H9 (cell line): ENCODE results near the gene SYCE3. TPM values are rescaled to one million over a fixed set of nuclear protein-coding genes. Genes with fewer than 3 reads are reported as not detected.
"Not testable (repeated sequence)": the region's sequence is repeated elsewhere in the genome, so short reads cannot be mapped to it uniquely, and the experiment has no call there.

Source experiments
- DNase-seq: peaks from one replicate; pipeline ENCODE4 v3.0.0-alpha.2; 2017
- H2AFZ ChIP-seq: one replicate; pipeline ENCODE4 v1.6.1; 2013; ENCODE audit warnings: mild to moderate bottlenecking, low read length, control low read depth, moderate library complexity
- H2AK5ac ChIP-seq: 2 replicates; pipeline ENCODE4 v1.6.1; 2013; ENCODE audit warnings: low read length, control low read depth, mixed read lengths; ENCODE audit not compliant: insufficient read length
- H2BK120ac ChIP-seq: one replicate; pipeline ENCODE4 v1.6.1; 2013; ENCODE audit warnings: low read depth, mild to moderate bottlenecking, low read length, control low read depth, inconsistent platforms; ENCODE audit not compliant: poor library complexity, severe bottlenecking
- H2BK12ac ChIP-seq: 2 replicates; pipeline ENCODE4 v1.6.1; 2013; ENCODE audit warnings: low read length, control low read depth, mixed read lengths, low read depth; ENCODE audit not compliant: insufficient read length
- H2BK15ac ChIP-seq: 2 replicates; pipeline ENCODE4 v1.6.1; 2013; ENCODE audit warnings: low read depth, low read length, control low read depth
- H2BK20ac ChIP-seq: one replicate; pipeline ENCODE4 v1.6.1; 2013; ENCODE audit warnings: low read depth, mild to moderate bottlenecking, low read length, control low read depth, inconsistent platforms; ENCODE audit not compliant: poor library complexity, severe bottlenecking
- H2BK5ac ChIP-seq: 2 replicates; pipeline ENCODE4 v1.6.1; 2013; ENCODE audit warnings: low read length, control low read depth, mixed read lengths; ENCODE audit not compliant: insufficient read length
- H3K14ac ChIP-seq: 2 replicates; pipeline ENCODE4 v1.6.1; 2013; ENCODE audit warnings: low read length, control low read depth; ENCODE audit not compliant: insufficient read depth
- H3K18ac ChIP-seq: 2 replicates; pipeline ENCODE4 v1.6.1; 2013; ENCODE audit warnings: low read depth, mild to moderate bottlenecking, mixed read lengths, low read length, control low read depth; ENCODE audit not compliant: insufficient read length
- H3K23ac ChIP-seq: 2 replicates; pipeline ENCODE4 v1.6.1; 2013; ENCODE audit warnings: low read length, control low read depth, mixed read lengths, low read depth; ENCODE audit not compliant: insufficient read length
- H3K23me2 ChIP-seq: 2 replicates; pipeline ENCODE4 v1.6.1; 2013; ENCODE audit warnings: low read depth, mild to moderate bottlenecking, mixed read lengths, low read length, control low read depth; ENCODE audit not compliant: insufficient read length, poor library complexity, severe bottlenecking
- H3K27ac ChIP-seq: 2 replicates; pipeline ENCODE4 v1.5.1; 2013; ENCODE audit warnings: low read length, control low read depth, mixed read lengths, low read depth; ENCODE audit not compliant: insufficient read length
- H3K27me3 ChIP-seq: 2 replicates; pipeline ENCODE4 v1.6.1; 2013; ENCODE audit warnings: low read length, control low read depth, inconsistent platforms; ENCODE audit not compliant: insufficient read depth
- H3K4ac ChIP-seq: 2 replicates; pipeline ENCODE4 v1.6.1; 2013; ENCODE audit warnings: low read depth, mild to moderate bottlenecking, control low read depth, inconsistent platforms, low read length, moderate library complexity
- H3K4me1 ChIP-seq: 2 replicates; pipeline ENCODE4 v1.6.1; 2013; ENCODE audit warnings: low read length, control low read depth, inconsistent platforms; ENCODE audit not compliant: insufficient read depth
- H3K4me2 ChIP-seq: 2 replicates; pipeline ENCODE4 v1.6.1; 2013; ENCODE audit warnings: low read length, control low read depth, mixed read lengths; ENCODE audit not compliant: insufficient read length, insufficient read depth
- H3K56ac ChIP-seq: 2 replicates; pipeline ENCODE4 v1.6.1; 2013; ENCODE audit warnings: low read depth, mild to moderate bottlenecking, mixed read lengths, low read length, control low read depth; ENCODE audit not compliant: insufficient read length
- H3K79me1 ChIP-seq: 2 replicates; pipeline ENCODE4 v1.6.1; 2013; ENCODE audit warnings: low read depth, mild to moderate bottlenecking, moderate library complexity, low read length, control low read depth, inconsistent platforms; ENCODE audit not compliant: insufficient read depth, poor library complexity, severe bottlenecking
- H3K79me2 ChIP-seq: 2 replicates; pipeline ENCODE4 v1.6.1; 2013; ENCODE audit warnings: low read length, control low read depth, inconsistent platforms; ENCODE audit not compliant: insufficient read depth
- H3K9ac ChIP-seq: 2 replicates; pipeline ENCODE4 v1.6.1; 2013; ENCODE audit warnings: low read length, control low read depth, mixed read lengths; ENCODE audit not compliant: insufficient read length; ENCODE audit errors: extremely low read depth
- H3K9me3 ChIP-seq: one replicate; pipeline ENCODE4 v1.6.1; 2013; ENCODE audit warnings: low read depth, low read length, inconsistent platforms; ENCODE audit not compliant: control insufficient read depth
- H3T11ph ChIP-seq: one replicate; pipeline ENCODE4 v1.6.1; 2013; ENCODE audit warnings: mild to moderate bottlenecking, low read length, control low read depth, inconsistent platforms
- H4K20me1 ChIP-seq: one replicate; pipeline ENCODE4 v1.6.1; 2013; ENCODE audit not compliant: control insufficient read depth, insufficient read length, insufficient read depth
- H4K5ac ChIP-seq: 2 replicates; pipeline ENCODE4 v1.6.1; 2013; ENCODE audit warnings: low read depth, mild to moderate bottlenecking, mixed read lengths, low read length, control low read depth; ENCODE audit not compliant: insufficient read length
- H4K8ac ChIP-seq: replicated peaks from 2 replicates; pipeline ENCODE4 v1.6.1; 2013; ENCODE audit warnings: low read length, control low read depth, mixed read lengths, low read depth; ENCODE audit not compliant: insufficient read length
- H4K91ac ChIP-seq: 2 replicates; pipeline ENCODE4 v1.6.1; 2013; ENCODE audit warnings: low read depth, mild to moderate bottlenecking, moderate library complexity, mixed read lengths, low read length, control low read depth; ENCODE audit not compliant: insufficient read length
- H3K27ac Mint-ChIP-seq, 3 experiments: 2 replicates in 2 of 3; 3 replicates in 1 of 3; pipeline ENCODE4 v1.8.0; 2020 to 2021; ENCODE audit warnings: mixed read lengths in 3 of 3, mild to moderate bottlenecking in 1 of 3, moderate library complexity in 1 of 3
- H3K27me3 Mint-ChIP-seq: 2 replicates; pipeline ENCODE4 v1.8.0; 2021; ENCODE audit warnings: low read depth, mild to moderate bottlenecking, moderate library complexity, mixed read lengths
- H3K36me3 Mint-ChIP-seq, 3 experiments: 2 replicates in 2 of 3; 3 replicates in 1 of 3; pipeline ENCODE4 v1.8.0; 2020 to 2021; ENCODE audit warnings: low read depth in 3 of 3, mixed read lengths in 3 of 3; ENCODE audit not compliant: insufficient read depth in 1 of 3
- H3K4me1 Mint-ChIP-seq, 2 experiments: 2 replicates each; pipeline ENCODE4 v1.8.0; 2020; ENCODE audit warnings: mixed read lengths in 2 of 2
- H3K4me3 Mint-ChIP-seq, 2 experiments: 2 replicates in 1 of 2; 3 replicates in 1 of 2; pipeline ENCODE4 v1.8.0; 2020 to 2021; ENCODE audit warnings: mild to moderate bottlenecking in 2 of 2, mixed read lengths in 2 of 2, moderate library complexity in 1 of 2
- H3K9me3 Mint-ChIP-seq, 2 experiments: 2 replicates in 1 of 2; 3 replicates in 1 of 2; pipeline ENCODE4 v1.8.0; 2020; ENCODE audit warnings: mild to moderate bottlenecking in 2 of 2, mixed read lengths in 2 of 2, moderate library complexity in 1 of 2
- WGBS: extraction: QIAGEN DNeasy Blood & Tissue Kit; methylation state at CpG from one replicate; pipeline ENCODE4 v1.1.7; 2013; ENCODE audit warnings: missing lambda C conversion rate, low lambda C conversion rate, mixed read lengths; ENCODE audit not compliant: insufficient read length; ENCODE audit errors: extremely low coverage; 5-methylcytosine and 5-hydroxymethylcytosine counted together
- total RNA-seq: library from RNA; stranded (reverse); gene quantifications from 2 replicates; pipeline ENCODE4 v1.2.1, GENCODE V29; 2021
- TF ChIP-seq, protein P1 (sequence below): fragments of 200-600 bp; sonication (generic); conservative IDR thresholded peaks from 3 replicates; pipeline ENCODE4 v1.8.0; 2021; ENCODE audit warnings: antibody characterized with exemption, mild to moderate bottlenecking

Gene SYCE3
- total RNA-seq, 1 experiment from 2014 or later, result 0.85 TPM

DNA sequence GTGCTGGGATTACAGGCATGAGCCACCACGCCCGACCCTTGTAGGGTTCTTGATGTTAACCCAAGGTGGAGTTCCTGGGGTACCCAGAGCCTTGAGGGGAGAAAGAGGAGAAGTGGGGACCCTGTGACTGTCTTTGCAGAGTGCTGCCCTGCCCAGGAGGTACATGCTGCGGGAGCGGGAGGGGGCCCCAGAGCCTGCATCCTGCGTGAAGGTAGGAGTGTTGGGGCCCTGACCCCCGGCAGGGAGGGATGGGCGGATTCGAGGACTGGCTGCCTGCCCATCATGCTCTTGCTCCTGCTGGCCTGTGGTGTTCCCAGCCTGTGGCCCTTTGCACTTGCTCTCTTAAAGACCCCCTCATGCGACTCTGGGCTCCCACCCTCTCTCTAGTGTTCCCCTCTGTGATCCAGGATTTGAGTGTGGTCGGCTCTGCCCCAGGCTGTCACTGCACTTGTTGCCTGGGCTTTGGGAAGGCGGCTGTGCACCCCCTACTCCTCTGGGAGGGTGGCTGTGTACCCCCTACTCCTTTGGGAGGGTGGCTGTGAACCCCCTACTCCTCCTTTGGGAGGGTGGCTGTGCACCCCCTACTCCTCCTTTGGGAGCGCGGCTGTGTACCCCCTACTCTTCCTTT is 41.8 kb downstream of the SYCE3 start:
- no peak overlapping the region for H3T11ph ChIP-seq
- no peak overlapping the region for H2BK20ac ChIP-seq
- Mint-ChIP-seq H3K27me3 (no peaks in the 10 kb centered on the region; the same call in 1 of the 2 replicates), H3K4me1 (peaks cover 5 to 7% of the 10 kb centered on the region in 2 experiments), H3K27ac (no peak overlapping the region; a peak in 1 of 7 replicates), H3K9me3 (no peaks in the 10 kb centered on the region), H3K4me3 (no peak overlapping the region), H3K36me3 (peaks cover 7 to 64% (median 39%) of the 10 kb centered on the region in 3 experiments; a peak in 6 of 7 replicates)
- H3K9ac ChIP-seq, result no peak overlapping the region
- no peaks in the 10 kb centered on the region for H3K79me2 ChIP-seq
- H4K20me1 ChIP-seq, result peaks cover 3% of the 10 kb centered on the region
- H2BK12ac ChIP-seq, result no peak overlapping the region
- no peak overlapping the region for H2AFZ ChIP-seq
- H2BK5ac ChIP-seq, result no peak overlapping the region
- no peak overlapping the region for H3K23ac ChIP-seq
- H2AK5ac ChIP-seq, result no peak overlapping the region
- DNase-seq, result no peak
- H4K8ac ChIP-seq, result no peak overlapping the region
- H3K27me3 ChIP-seq, result no peaks in the 10 kb centered on the region
- no peak overlapping the region for H3K56ac ChIP-seq
- H3K23me2 ChIP-seq, result peaks cover 3% of the 10 kb centered on the region
- H3K4me1 ChIP-seq, result peaks cover 3% of the 10 kb centered on the region; the same call in 1 of the 2 replicates
- no peak overlapping the region for H4K5ac ChIP-seq
- H2BK120ac ChIP-seq, result no peak overlapping the region
- no peak overlapping the region for H3K4me2 ChIP-seq
- H3K4ac ChIP-seq, result no peak overlapping the region
- H3K18ac ChIP-seq, result no peak overlapping the region
- H3K9me3 ChIP-seq, result no peaks in the 10 kb centered on the region
- H3K27ac ChIP-seq, result no peak overlapping the region
- H4K91ac ChIP-seq, result no peak overlapping the region
- no peak overlapping the region; the same call in 1 of the 2 replicates for H3K14ac ChIP-seq
- H2BK15ac ChIP-seq, result no peak overlapping the region
- no CpG with 5 or more reads among the region's 13 CpGs for WGBS
- H3K79me1 ChIP-seq, result no peaks in the 10 kb centered on the region
- TF ChIP-seq, protein P1, sequence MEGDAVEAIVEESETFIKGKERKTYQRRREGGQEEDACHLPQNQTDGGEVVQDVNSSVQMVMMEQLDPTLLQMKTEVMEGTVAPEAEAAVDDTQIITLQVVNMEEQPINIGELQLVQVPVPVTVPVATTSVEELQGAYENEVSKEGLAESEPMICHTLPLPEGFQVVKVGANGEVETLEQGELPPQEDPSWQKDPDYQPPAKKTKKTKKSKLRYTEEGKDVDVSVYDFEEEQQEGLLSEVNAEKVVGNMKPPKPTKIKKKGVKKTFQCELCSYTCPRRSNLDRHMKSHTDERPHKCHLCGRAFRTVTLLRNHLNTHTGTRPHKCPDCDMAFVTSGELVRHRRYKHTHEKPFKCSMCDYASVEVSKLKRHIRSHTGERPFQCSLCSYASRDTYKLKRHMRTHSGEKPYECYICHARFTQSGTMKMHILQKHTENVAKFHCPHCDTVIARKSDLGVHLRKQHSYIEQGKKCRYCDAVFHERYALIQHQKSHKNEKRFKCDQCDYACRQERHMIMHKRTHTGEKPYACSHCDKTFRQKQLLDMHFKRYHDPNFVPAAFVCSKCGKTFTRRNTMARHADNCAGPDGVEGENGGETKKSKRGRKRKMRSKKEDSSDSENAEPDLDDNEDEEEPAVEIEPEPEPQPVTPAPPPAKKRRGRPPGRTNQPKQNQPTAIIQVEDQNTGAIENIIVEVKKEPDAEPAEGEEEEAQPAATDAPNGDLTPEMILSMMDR, result no peak

DNA sequence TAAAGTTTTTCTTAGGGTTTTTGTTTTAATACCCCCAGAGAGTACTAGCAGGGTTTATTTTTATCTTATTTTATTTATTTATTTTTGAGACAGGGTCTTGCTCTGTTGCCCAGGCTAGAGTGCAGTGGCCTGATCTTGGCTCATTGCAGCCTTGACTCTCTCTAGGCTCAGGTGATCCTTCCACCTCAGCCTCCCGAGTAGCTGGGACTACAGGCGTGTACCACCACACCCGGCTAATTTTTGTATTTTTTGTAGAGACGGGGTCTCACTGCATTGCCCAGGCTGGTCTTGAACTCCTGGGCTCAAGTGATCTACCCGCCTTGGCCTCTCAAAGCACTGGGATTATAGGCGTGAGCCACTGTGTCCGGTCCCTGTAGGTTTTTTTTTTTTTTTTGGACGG is 42.5 kb downstream of the SYCE3 start:
- H2BK120ac ChIP-seq, H4K91ac ChIP-seq, H3K27me3 Mint-ChIP-seq, H3K4ac ChIP-seq, H3K18ac ChIP-seq, H4K20me1 ChIP-seq, H3K23ac ChIP-seq, H3K4me3 Mint-ChIP-seq, H2BK12ac ChIP-seq, H2BK15ac ChIP-seq, H3T11ph ChIP-seq, H4K8ac ChIP-seq, H3K79me2 ChIP-seq, H2BK20ac ChIP-seq, H3K4me1 ChIP-seq, H3K9me3 Mint-ChIP-seq, H3K9me3 ChIP-seq, H2AK5ac ChIP-seq, H2BK5ac ChIP-seq, H3K27ac ChIP-seq, H3K27me3 ChIP-seq, H4K5ac ChIP-seq, H3K23me2 ChIP-seq, H3K9ac ChIP-seq, H3K56ac ChIP-seq, H3K27ac Mint-ChIP-seq, DNase-seq, H3K14ac ChIP-seq, H2AFZ ChIP-seq, H3K4me2 ChIP-seq, H3K79me1 ChIP-seq, H3K4me1 Mint-ChIP-seq: not testable (repeated sequence)
- no CpG with 5 or more reads among the region's 8 CpGs for WGBS
- H3K36me3 Mint-ChIP-seq, result peaks cover 7 to 66% (median 42%) of the 10 kb centered on the region in 3 experiments; a peak in 6 of 7 replicates
